ENCODE data around the gene CDK10.

Gene CDK10

DNA sequence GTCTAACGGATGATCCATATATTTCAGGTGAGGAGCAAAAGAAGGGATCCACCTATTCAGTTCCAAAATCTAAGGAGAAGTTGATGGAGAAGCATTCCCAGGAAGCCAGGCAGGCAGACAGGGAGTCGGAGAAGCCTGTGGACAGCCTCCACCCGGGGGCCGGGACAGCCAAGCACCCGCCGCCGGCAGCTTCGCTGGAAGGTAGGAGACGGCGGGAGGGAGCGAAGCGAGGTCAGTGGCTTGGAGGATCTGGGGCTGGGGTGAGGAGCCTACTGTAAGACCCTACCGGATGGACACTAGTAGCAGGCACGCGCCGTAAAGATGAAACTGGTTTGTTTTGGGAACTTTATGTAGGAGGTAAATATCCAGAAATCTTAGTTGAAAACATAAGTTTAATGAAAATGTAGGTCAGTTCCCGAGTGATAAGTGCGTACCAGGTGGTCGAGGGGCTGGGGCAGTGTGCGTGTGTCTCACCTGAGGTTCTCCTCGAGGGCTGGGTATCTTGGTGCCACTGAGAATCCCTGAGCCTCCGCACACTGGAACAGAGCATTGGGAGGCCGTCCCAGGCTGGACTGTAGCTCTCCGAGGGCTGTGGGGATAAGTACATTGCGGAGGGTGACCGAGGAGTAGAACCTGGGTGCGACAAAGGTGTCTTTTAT is 28.1 kb upstream of the CDK10 start:
- TF ChIP-seq TCF12 (IDR thresholded peaks at IDR 0.05; ENCODE audit: low read depth) (no peak), ZBTB7A (IDR thresholded peaks at IDR 0.05; ENCODE audit: low read depth) (0 out of 2 replicates have a peak, but pooled peaks have one; percentile 32), TAF1 (IDR thresholded peaks at IDR 0.05; ENCODE audit: low read depth) (0 out of 2 replicates have a peak, but pooled peaks have one; percentile 9), EGR1 (IDR thresholded peaks at IDR 0.05) (no peak), CREB1 (IDR thresholded peaks at IDR 0.05; ENCODE audit: low read depth) (no peak)
- TF ChIP-seq, protein P1, sequence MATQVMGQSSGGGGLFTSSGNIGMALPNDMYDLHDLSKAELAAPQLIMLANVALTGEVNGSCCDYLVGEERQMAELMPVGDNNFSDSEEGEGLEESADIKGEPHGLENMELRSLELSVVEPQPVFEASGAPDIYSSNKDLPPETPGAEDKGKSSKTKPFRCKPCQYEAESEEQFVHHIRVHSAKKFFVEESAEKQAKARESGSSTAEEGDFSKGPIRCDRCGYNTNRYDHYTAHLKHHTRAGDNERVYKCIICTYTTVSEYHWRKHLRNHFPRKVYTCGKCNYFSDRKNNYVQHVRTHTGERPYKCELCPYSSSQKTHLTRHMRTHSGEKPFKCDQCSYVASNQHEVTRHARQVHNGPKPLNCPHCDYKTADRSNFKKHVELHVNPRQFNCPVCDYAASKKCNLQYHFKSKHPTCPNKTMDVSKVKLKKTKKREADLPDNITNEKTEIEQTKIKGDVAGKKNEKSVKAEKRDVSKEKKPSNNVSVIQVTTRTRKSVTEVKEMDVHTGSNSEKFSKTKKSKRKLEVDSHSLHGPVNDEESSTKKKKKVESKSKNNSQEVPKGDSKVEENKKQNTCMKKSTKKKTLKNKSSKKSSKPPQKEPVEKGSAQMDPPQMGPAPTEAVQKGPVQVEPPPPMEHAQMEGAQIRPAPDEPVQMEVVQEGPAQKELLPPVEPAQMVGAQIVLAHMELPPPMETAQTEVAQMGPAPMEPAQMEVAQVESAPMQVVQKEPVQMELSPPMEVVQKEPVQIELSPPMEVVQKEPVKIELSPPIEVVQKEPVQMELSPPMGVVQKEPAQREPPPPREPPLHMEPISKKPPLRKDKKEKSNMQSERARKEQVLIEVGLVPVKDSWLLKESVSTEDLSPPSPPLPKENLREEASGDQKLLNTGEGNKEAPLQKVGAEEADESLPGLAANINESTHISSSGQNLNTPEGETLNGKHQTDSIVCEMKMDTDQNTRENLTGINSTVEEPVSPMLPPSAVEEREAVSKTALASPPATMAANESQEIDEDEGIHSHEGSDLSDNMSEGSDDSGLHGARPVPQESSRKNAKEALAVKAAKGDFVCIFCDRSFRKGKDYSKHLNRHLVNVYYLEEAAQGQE (IDR thresholded peaks at IDR 0.05; ENCODE audit: low read depth): no peak
- TF ChIP-seq, protein P2, sequence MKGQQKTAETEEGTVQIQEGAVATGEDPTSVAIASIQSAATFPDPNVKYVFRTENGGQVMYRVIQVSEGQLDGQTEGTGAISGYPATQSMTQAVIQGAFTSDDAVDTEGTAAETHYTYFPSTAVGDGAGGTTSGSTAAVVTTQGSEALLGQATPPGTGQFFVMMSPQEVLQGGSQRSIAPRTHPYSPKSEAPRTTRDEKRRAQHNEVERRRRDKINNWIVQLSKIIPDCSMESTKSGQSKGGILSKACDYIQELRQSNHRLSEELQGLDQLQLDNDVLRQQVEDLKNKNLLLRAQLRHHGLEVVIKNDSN (IDR thresholded peaks at IDR 0.05): no peak

DNA sequence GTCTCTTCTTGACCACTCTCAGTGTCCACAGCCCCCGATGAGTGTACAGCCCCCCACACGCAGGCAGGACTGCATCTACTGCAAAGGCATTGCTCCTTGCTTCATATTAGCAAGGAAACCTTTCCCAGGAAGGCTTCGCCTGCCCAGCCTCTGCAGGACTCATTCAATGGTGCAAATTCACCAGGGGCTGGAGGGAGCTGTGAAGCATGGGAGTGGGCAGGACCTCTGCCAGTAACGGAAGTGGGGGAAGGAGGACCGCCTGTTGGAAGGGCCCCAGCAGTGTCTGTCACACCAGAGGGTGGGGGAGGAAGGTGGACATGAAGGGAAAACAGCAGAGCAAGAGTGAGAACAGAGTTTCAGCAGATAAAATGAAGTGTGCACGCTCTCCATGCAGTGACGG is 26.3 kb upstream of the CDK10 start:
- TF ChIP-seq RAD21 (IDR thresholded peaks at IDR 0.05; ENCODE audit: low read depth) (no peak), NFIC (IDR thresholded peaks at IDR 0.05) (no peak), EP300 (IDR thresholded peaks at IDR 0.05; ENCODE audit: borderline replicate concordance) (no peak), YY1 (IDR thresholded peaks at IDR 0.05; ENCODE audit: low read depth) (no peak)
- TF ChIP-seq, protein P2 (IDR thresholded peaks at IDR 0.05): no peak

DNA sequence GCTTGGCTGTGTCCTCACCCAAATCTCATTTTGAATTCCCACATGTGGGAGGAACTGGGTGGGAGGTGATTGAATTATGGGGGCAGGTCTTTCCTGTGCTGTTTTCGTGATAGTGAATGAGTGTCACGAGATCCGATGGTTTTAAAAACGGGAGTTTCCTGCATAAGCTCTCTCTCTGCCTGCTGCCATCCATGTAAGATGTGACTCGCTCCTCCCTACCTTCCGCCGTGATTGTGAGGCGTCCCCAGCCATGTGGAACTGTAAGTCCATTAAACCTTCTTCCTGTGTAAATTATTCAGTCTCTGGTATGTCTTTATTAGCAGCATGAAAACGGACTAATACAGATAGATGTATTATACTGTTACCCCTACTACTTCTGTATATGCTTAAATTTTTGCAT is 25.3 kb upstream of the CDK10 start:
- TF ChIP-seq CREB1 (IDR thresholded peaks at IDR 0.05; ENCODE audit: low read depth) (no peak), TEAD4 (IDR thresholded peaks at IDR 0.05) (no peak), CEBPB (IDR thresholded peaks at IDR 0.05) (no peak), EP300 (IDR thresholded peaks at IDR 0.05; ENCODE audit: borderline replicate concordance) (no peak), EGR1 (IDR thresholded peaks at IDR 0.05) (no peak), ZBTB7A (IDR thresholded peaks at IDR 0.05; ENCODE audit: low read depth) (no peak), RAD21 (IDR thresholded peaks at IDR 0.05; ENCODE audit: low read depth) (no peak)
- TF ChIP-seq, protein P1 (IDR thresholded peaks at IDR 0.05; ENCODE audit: low read depth): no peak

DNA sequence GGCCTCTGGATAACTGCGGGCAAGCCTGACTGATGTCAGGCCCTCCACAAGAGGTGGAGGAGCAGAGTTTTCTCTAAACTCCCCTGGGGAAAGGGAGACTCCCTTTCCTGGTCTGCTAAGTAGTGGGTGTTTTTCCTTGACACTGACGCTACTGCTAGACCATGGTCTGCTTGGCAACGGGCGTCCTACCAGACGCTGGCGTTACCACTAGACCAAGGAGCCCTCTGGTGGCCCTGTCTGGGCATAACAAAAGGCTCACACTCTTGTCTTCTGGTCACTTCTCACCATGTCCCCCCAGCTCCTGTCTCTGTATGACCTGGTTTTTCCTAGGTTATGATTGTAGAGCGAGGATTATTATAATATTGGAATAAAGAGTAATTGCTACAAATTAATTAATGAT is 19.5 kb upstream of the CDK10 start:
- TF ChIP-seq RAD21 (IDR thresholded peaks at IDR 0.05; ENCODE audit: low read depth): peak; percentile 47

DNA sequence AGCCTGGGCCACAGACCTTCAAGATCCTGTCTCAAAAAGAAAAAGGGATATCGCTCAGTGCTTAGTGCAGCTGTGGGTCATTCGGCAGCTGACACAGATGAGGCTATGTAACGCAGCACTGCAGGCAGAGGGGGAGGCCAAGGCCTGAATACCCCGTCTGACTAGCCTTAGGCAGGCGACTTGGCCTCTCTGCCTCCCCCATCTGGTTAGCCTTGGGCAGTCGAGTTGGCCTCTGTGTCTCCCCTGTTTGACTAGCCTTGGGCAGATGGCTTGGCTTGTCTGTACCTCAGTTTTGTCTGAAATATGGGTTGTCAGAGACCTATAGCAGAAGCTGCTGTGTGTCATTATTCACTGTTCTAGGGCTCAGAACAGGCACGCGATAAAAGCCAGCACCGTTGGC is 18.9 kb upstream of the CDK10 start:
- no peak for TF ChIP-seq TAF1 (IDR thresholded peaks at IDR 0.05; ENCODE audit: low read depth)
- TF ChIP-seq, protein P1 (IDR thresholded peaks at IDR 0.05; ENCODE audit: low read depth): no peak
- TF ChIP-seq, protein P3, sequence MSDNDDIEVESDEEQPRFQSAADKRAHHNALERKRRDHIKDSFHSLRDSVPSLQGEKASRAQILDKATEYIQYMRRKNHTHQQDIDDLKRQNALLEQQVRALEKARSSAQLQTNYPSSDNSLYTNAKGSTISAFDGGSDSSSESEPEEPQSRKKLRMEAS (IDR thresholded peaks at IDR 0.05): no peak
- no peak for TF ChIP-seq YY1 (IDR thresholded peaks at IDR 0.05; ENCODE audit: low read depth)
- no peak for TF ChIP-seq EGR1 (IDR thresholded peaks at IDR 0.05)
- TF ChIP-seq FOXM1 (IDR thresholded peaks at IDR 0.05; ENCODE audit: borderline replicate concordance, low read depth): no peak
- no peak for TF ChIP-seq EP300 (IDR thresholded peaks at IDR 0.05; ENCODE audit: borderline replicate concordance)
- no peak for TF ChIP-seq TEAD4 (IDR thresholded peaks at IDR 0.05)
- TF ChIP-seq, protein P2 (IDR thresholded peaks at IDR 0.05): no peak
- TF ChIP-seq ZBTB7A (IDR thresholded peaks at IDR 0.05; ENCODE audit: low read depth): no peak
- TF ChIP-seq TCF12 (IDR thresholded peaks at IDR 0.05; ENCODE audit: low read depth): no peak
- TF ChIP-seq NFIC (IDR thresholded peaks at IDR 0.05): no peak
- TF ChIP-seq CREB1 (IDR thresholded peaks at IDR 0.05; ENCODE audit: low read depth): no peak
- no peak for TF ChIP-seq RAD21 (IDR thresholded peaks at IDR 0.05; ENCODE audit: low read depth)
- no peak for TF ChIP-seq CEBPB (IDR thresholded peaks at IDR 0.05)

All from Ishikawa (cell line).